Measurements from ENCODE around the gene PPP4C. TPM values are rescaled to one million over a fixed set of nuclear protein-coding genes. Genes with fewer than 3 reads are reported as not detected.

PPP4C gene
- total RNA-seq, 1 experiment from 2014 or later = 163 TPM

GRCh38 chr16:30119428-30119827 lies 43.6 kb downstream of the PPP4C start:
- no peak overlapping the region for H3K4me3 Mint-ChIP-seq
- Histone ChIP-seq H2BK20ac (ENCODE audit: low read depth, low read length, poor library complexity, severe bottlenecking) (no peak overlapping the region), H3K79me2 (ENCODE audit: insufficient read depth, low read length) (no peaks in the 10 kb centered on the region), H2BK15ac (ENCODE audit: low read depth, low read length) (no peak overlapping the region), H3K14ac (ENCODE audit: insufficient read depth, low read length) (no peak overlapping the region), H4K5ac (ENCODE audit: insufficient read length, low read depth, low read length) (no peak overlapping the region), H2AFZ (ENCODE audit: low read length) (no peak overlapping the region), H4K20me1 (ENCODE audit: control insufficient read depth, insufficient read depth, insufficient read length) (no peaks in the 10 kb centered on the region), H3K4me1 (ENCODE audit: insufficient read depth, low read length) (no peaks in the 10 kb centered on the region), H2BK5ac (ENCODE audit: insufficient read length, low read length) (no peak overlapping the region), H2AK5ac (ENCODE audit: insufficient read length, low read length) (no peak overlapping the region), H4K8ac (replicated peaks; ENCODE audit: insufficient read length, low read depth, low read length) (no peak overlapping the region), H3K27me3 (ENCODE audit: insufficient read depth, low read length) (no peaks in the 10 kb centered on the region; the same call in 1 of the 2 replicates), H3K79me1 (ENCODE audit: insufficient read depth, low read depth, low read length, poor library complexity, severe bottlenecking) (no peaks in the 10 kb centered on the region), H3K9me3 (ENCODE audit: control insufficient read depth, low read depth, low read length) (no peaks in the 10 kb centered on the region), H3T11ph (ENCODE audit: low read length) (no peak overlapping the region), H2BK12ac (ENCODE audit: insufficient read length, low read depth, low read length) (no peak overlapping the region), H3K23ac (ENCODE audit: insufficient read length, low read depth, low read length) (no peak overlapping the region), H3K9ac (ENCODE audit: extremely low read depth, insufficient read length, low read length) (no peak overlapping the region), H3K4ac (ENCODE audit: low read depth, low read length) (no peak overlapping the region), H3K23me2 (ENCODE audit: insufficient read length, low read depth, low read length, poor library complexity, severe bottlenecking) (peaks cover 3% of the 10 kb centered on the region), H3K27ac (ENCODE audit: insufficient read length, low read depth, low read length) (no peak overlapping the region), H3K18ac (ENCODE audit: insufficient read length, low read depth, low read length) (no peak overlapping the region), H3K56ac (ENCODE audit: insufficient read length, low read depth, low read length) (no peak overlapping the region), H3K4me2 (ENCODE audit: insufficient read depth, insufficient read length, low read length) (no peak overlapping the region), H4K91ac (ENCODE audit: insufficient read length, low read depth, low read length) (no peak overlapping the region), H2BK120ac (ENCODE audit: low read depth, low read length, poor library complexity, severe bottlenecking) (no peak overlapping the region)
- no peak overlapping the region for H3K27ac Mint-ChIP-seq
- peaks cover 0 to 28% (median 16%) of the 10 kb centered on the region in 3 experiments; a peak in 6 of 7 replicates for H3K36me3 Mint-ChIP-seq (ENCODE audit: insufficient read depth in 1 of 3, low read depth in 3 of 3)
- WGBS (ENCODE audit: extremely low coverage, insufficient read length, low lambda C conversion rate) = no CpG with 5 or more reads among the region's 2 CpGs
- H3K9me3 Mint-ChIP-seq = no peaks in the 10 kb centered on the region
- TF ChIP-seq CTCF (conservative IDR thresholded peaks at IDR 0.05) = no peak
- H3K4me1 Mint-ChIP-seq = peaks cover 8 to 12% of the 10 kb centered on the region in 2 experiments
- peaks cover under 1% of the 10 kb centered on the region for H3K27me3 Mint-ChIP-seq (ENCODE audit: low read depth)
- no peak for DNase-seq
